ENCODE data around the gene INPP5D.

GRCh38 chr2:233080836-233081229, 20.7 kb downstream of the INPP5D start:
- TF ChIP-seq, protein P1, sequence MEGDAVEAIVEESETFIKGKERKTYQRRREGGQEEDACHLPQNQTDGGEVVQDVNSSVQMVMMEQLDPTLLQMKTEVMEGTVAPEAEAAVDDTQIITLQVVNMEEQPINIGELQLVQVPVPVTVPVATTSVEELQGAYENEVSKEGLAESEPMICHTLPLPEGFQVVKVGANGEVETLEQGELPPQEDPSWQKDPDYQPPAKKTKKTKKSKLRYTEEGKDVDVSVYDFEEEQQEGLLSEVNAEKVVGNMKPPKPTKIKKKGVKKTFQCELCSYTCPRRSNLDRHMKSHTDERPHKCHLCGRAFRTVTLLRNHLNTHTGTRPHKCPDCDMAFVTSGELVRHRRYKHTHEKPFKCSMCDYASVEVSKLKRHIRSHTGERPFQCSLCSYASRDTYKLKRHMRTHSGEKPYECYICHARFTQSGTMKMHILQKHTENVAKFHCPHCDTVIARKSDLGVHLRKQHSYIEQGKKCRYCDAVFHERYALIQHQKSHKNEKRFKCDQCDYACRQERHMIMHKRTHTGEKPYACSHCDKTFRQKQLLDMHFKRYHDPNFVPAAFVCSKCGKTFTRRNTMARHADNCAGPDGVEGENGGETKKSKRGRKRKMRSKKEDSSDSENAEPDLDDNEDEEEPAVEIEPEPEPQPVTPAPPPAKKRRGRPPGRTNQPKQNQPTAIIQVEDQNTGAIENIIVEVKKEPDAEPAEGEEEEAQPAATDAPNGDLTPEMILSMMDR (optimal IDR thresholded peaks at IDR 0.05 in 1 of 3, IDR thresholded peaks at IDR 0.05 in 1 of 3, conservative IDR thresholded peaks at IDR 0.05 in 1 of 3; ENCODE audit: extremely low read depth in 1 of 3, insufficient read depth in 2 of 3, low read length in 3 of 3): no peak
- TF ChIP-seq EZH2 (IDR thresholded peaks at IDR 0.05; ENCODE audit: low read length): no peak
